NCI-H1417 (cell line): ENCODE measurements around the gene CFAP45.
A peak's percentile ranks its signal among the peaks of the same experiment; 100 is the strongest.
"Not testable (repeated sequence)": the region's sequence is repeated elsewhere in the genome, so short reads cannot be mapped to it uniquely, and the experiment has no call there.

Experiments used
- DNase-seq, 3 experiments: peaks; one replicate each; lab custom pipeline; 2025; lab: John Stamatoyannopoulos, UW

CFAP45 gene

DNA sequence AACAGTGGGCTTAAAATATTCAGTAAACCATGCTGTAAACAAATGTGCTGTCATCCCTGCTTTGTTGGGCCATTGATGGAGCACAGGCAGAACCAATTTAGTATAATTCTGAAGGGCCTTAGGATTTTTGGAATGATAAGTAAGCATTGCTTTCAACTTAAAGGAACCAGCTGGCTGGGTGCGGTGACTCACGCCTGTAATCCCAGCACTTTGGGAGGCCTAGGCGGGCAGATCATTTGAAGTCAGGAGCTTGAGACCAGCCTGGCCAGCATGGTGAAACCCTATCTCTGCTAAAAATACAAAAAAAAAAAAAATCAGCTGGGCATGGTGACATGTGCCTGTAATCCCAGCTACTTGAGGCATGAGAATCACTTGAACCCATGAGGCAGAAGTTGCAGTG, 4.1 kb upstream of the CFAP45 start:
- not testable (repeated sequence) for DNase-seq

DNA sequence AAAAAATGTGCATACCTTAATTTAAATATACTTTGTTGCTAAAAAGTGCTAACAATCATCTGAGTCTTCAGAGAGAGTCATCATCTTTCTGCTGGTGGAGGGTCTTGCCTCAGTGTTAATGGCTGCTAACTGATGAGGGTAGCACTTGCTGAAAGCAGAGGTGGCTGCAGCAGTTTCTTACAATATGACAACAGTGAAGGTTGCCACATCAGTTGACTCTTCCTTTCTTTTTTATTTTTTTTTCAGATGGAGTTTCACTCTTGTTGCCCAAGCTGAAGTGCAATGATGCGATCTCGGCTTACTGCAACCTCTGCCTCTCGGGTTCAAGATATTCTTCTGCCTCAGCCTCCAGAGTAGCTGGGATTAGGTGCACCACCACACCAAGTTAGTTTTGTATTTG, 2.6 kb upstream of the CFAP45 start:
- DNase-seq = no peak

DNA sequence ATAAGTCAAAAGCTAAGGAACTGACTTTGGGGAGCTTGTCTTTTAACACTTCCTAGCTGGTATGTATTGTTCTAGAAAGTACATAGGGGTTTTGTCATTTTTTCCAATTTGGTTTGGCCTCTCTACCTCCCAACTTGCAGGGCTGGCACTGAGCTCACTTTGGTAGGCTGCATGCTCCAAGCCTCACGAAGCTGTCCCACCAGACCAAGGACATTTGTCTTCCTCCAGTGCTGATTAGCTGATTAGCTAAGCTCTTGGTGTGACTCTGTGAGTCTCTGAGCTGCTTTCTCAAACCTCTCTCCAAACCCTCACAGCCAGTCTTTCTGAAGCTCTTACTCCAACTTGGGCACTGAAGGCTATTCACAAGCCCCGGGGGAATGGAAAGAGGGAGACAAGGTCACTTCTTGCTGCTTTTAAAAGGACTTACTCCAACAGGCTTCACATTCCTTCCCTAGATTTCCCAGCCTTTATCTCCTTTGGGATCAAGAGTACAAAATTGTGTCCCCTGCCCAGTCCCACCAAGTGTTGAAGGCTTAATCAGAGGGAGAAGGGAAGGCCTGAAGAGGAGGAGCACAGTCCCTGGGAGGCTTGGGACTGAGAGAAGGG, 893 bp upstream of the CFAP45 start:
- DNase-seq = no peak

DNA sequence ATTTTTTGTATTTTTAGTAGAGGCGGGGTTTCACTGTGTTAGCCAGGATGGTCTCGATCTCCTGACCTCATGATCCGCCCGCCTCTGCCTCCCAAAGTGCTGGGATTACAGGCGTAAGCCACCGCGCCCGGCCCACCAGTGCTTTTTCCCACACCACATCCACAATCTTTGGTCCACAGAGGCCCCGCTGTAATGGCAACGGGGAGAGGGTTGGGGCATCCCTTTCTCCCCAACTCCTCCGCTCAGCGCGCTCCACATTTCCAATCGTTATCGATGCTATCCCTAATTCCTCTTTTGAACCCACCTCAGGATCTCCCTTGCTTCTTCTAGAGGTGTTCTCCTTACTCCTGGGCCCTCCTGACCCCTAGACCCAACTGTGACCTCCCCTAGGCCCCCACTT, 331 bp downstream of the CFAP45 start:
- DNase-seq = not testable (repeated sequence)

DNA sequence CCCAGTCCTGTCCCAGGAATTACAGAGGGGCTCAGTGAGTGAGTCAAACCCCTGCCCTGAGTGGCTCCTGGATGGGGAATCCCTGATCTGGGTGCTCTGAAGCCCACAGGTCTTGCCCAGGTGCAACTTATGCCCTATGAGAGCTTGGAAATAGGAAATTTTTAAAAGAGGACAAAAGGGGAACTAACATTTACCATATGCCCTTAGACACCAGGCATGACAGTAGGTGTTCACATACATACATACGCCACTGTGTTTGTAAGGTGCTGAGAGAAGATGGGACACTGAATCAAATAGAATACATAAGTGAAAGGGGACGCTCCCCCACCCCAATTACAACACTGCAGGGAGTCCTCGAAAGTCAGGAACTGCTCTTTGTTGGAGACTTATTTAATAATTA, 1.4 kb downstream of the CFAP45 start:
- DNase-seq = no peak

DNA sequence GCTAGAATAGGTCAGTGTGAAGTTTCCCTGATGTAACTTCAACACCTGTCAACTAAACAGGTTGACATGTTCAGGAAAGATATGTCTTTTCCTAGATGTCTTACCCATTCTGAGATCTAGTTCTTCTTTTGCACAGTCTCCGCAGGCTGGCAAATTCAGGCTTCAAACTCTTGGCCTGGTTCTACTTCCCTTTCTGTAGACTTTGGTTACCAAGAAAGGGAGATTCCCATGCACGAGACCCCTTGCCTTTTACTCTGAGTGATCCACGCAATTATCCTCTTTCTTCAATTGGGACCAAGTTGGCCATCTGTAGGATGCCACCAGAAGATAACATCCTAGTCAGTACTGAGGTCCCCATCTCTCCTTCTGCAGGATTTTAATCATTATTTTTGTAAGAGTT, 2.0 kb downstream of the CFAP45 start:
- DNase-seq = no peak

DNA sequence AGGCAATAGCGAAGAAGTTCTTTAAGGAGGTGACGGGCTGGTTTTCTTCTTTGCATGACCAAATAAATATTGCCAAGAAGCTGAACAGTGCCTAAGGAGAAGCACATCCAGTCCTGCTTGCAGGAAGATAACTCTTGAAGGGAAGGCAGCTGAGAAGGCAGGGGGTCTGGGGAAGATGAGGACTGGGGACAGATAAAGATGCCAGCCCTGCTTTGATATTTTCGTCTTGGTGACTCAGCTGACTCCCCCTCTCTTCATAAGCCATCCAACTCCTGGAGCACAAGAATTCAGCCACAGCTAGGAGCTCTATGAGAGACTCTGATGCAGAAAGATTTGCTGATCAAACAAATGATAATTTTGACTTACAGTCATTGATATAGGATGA, 3.4 kb downstream of the CFAP45 start:
- DNase-seq = peak in 1 of 3 experiments; percentile 35

- peak in 2 of 3 experiments; percentile 77 to 83 for DNase-seq
Measured at GRCh38 chr1:159895836-159896545, 4.0 kb downstream of the CFAP45 start.

- peak in 2 of 3 experiments; percentile 73 to 88 for DNase-seq
Measured at GRCh38 chr1:159895286-159895685, 4.7 kb downstream of the CFAP45 start.

DNA sequence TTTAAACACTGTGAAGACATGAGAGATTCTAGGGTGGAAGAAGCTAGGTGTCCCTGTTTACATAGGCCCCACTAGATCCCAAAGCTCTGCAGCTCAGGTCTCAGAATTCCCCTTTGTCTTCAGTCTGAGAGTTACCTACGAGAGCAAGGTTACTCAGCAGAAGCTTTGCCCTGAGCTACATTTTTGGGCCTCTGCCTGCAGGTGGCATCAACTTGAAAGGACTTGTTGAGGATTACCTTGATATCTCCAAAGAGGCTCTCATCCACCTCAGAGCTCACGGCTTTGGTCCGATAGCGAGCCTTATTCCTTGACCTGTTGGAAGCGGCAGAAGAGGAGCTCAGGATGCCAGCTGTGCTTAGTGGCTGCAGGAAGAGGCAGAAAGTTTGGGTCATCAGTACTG, 7.0 kb downstream of the CFAP45 start:
- DNase-seq = peak in 2 of 3 experiments; percentile 8 to 41

- DNase-seq = peak; percentile 81 to 96 (median 95)
Measured at GRCh38 chr1:159891275-159892157, 8.4 kb downstream of the CFAP45 start.

DNA sequence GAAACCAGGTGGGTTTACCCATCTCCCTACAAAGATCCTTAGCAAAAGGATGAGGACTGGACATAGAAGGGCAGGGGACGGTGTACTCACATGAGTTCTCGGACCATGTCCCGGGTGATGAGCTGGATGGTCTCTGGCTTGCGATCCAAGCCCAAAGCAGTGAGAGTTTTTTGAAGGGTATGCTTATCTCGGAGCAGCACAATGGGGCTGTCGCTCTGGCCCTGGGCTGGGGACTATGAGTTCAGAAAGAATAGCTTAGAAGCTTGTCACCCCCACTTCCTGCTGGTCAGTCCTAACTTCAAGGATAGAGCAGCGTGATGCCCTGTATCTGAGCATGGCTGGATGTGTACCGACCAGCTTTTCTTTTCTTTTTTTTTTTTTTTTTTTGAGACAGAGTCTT, 9.6 kb downstream of the CFAP45 start:
- DNase-seq = no peak

DNA sequence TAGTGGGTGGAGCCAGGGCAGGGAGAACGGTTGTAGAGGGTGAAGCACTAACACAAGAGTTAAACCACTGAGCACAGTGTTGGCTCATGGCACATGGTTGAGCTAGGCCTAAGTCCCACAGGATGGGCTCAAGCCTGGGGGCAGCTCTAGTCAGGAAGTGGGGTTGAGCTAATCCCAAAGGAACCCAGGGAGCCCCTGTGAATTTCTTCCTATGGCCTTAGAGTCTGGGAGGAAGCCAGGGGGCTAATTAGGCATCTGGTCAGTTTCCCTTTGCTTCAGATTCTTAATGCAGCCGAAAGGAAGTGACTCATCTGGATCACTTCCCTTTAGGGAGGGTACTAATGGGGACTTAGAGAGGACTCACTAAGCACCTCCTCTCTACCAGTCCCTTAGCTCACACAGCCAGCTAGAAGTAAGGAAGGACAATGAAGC, 10.1 kb downstream of the CFAP45 start:
- DNase-seq = peak in 2 of 3 experiments; percentile 4 to 40

DNA sequence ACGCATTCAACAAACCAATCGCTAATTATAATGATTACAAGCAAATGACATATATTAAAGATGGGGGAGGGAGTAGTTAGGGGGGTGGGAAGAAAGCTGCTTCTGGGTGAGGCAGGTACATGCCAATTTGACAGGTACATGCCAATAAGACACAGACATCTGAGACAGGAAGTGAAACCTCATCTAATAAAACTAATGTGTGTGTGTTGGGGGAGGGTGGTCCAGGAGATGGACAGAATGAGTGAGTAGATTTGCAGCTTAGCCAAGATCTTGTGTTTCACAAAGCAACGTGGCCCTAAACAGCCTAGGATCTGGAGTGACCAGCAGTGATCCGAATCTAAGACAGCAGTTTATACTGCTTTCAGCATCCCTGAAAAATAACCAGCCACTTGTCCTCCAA, 10.8 kb downstream of the CFAP45 start:
- DNase-seq = peak in 2 of 3 experiments; percentile 12 to 59

DNA sequence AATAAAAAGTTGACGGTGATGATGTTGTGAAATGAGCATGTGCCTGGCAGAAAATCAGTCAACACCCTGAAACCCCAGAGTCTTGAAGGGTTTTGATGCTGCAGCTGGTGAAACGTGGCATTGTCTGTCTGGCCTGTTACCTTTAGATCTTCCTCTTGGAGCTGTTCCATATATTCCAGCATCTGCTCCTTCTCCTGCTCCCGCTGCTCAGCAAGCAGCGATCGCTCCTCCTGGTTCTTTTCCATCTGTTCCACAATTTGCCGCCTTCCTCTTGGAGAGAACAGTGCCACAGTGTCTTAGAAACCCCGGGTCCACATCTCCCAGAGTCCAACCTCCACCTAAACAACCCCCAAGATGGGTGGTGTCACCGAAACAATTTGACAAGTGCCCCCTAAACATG, 15.7 kb downstream of the CFAP45 start:
- no peak for DNase-seq

GRCh38 chr1:159883134-159883533, 16.8 kb downstream of the CFAP45 start:
- DNase-seq = no peak

DNA sequence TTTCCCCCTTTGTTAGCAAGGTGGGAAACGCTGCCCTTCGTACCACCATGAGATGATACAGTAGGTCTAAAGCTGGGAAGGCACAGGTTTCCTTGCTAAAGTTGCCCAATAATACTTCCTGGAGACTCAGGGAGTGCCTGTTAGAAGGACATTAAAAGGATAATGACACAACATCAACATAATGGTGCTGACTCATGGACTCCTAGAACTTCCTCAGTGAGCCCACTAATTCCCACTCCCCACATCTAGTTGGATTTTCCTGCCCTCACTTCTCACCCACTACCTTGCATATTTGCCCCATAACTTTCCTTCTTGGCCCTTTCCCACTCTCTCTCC, 17.5 kb downstream of the CFAP45 start:
- peak in 1 of 3 experiments; percentile 23 for DNase-seq

DNA sequence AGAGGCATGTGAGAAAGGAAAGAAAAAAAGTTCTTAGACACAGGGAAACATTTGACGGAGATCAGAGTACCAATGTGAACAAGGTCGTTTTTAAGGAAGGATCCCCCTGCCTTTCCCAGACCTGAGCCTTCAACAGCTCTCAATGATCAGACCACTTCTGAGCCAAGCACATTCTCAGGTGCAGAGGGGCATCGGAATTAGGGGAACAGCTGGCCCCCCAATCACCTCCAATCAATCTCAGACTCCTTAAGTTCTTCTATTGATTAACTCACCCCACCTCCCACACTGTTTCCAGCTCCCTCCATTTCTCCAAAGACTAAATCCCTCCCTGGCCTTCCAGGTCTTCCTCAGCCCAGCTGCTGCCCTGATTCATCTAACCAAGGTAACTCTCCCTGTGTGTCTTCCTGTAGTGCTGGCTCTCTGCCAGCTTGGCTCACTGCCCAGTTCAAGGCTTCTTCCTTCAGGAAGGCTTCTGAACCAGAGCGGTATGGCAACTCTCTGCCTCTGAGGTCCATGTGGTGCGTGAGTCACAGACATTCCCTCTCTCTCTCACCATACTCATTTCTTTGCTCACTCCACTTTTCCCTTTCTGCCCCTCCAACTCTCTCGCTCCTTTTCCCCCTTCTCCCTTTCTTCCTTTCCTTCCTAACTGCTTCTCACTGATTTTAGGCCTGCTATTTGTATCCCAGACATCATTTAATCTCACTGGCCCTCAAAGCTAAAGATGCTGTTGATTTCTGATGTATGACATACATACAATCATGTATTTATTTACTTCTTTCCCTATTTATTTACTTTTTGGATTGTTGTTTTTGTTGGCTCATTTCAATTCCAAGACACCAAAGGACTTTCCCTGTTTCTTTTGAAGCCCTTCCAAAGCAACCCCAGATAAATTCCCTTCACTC, 18.1 kb downstream of the CFAP45 start:
- DNase-seq = peak; percentile 91 to 99 (median 98)

GRCh38 chr1:159880430-159880829, 19.5 kb downstream of the CFAP45 start:
- DNase-seq = no peak

- DNase-seq = no peak
Measured at GRCh38 chr1:159879977-159880376, 20.0 kb downstream of the CFAP45 start.

- no peak for DNase-seq
Measured at GRCh38 chr1:159879136-159879535, 20.8 kb downstream of the CFAP45 start.
